ENCODE measurements around the gene MEIKIN. TPM values are rescaled to one million over a fixed set of nuclear protein-coding genes. Genes with fewer than 3 reads are reported as not detected.

MEIKIN gene
- total and polyA plus RNA-seq, 2 of the 13 experiments (the other 11 are each of a cell fraction or from before 2014, with no cell fraction given) = not detected

- TF ChIP-seq ZBED4 (CRISPR knock-in tag; IDR thresholded peaks at IDR 0.05; ENCODE audit: borderline replicate concordance) (no peak), MXI1 (IDR thresholded peaks at IDR 0.05; ENCODE audit: borderline replicate concordance, low read depth, low read length) (no peak), RAD21 (CRISPR knock-in tag; IDR thresholded peaks at IDR 0.05) (no peak), ZNF160 (CRISPR knock-in tag; IDR thresholded peaks at IDR 0.05) (no peak), ZNF337 (CRISPR knock-in tag; IDR thresholded peaks at IDR 0.05; ENCODE audit: borderline replicate concordance, low read depth) (no peak), EZH2 (conservative IDR thresholded peaks at IDR 0.05; ENCODE audit: low read depth, low read length) (no peak)
- TF ChIP-seq, protein P1, sequence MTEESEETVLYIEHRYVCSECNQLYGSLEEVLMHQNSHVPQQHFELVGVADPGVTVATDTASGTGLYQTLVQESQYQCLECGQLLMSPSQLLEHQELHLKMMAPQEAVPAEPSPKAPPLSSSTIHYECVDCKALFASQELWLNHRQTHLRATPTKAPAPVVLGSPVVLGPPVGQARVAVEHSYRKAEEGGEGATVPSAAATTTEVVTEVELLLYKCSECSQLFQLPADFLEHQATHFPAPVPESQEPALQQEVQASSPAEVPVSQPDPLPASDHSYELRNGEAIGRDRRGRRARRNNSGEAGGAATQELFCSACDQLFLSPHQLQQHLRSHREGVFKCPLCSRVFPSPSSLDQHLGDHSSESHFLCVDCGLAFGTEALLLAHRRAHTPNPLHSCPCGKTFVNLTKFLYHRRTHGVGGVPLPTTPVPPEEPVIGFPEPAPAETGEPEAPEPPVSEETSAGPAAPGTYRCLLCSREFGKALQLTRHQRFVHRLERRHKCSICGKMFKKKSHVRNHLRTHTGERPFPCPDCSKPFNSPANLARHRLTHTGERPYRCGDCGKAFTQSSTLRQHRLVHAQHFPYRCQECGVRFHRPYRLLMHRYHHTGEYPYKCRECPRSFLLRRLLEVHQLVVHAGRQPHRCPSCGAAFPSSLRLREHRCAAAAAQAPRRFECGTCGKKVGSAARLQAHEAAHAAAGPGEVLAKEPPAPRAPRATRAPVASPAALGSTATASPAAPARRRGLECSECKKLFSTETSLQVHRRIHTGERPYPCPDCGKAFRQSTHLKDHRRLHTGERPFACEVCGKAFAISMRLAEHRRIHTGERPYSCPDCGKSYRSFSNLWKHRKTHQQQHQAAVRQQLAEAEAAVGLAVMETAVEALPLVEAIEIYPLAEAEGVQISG (CRISPR knock-in tag; IDR thresholded peaks at IDR 0.05) = no peak
- TF ChIP-seq, protein P2, sequence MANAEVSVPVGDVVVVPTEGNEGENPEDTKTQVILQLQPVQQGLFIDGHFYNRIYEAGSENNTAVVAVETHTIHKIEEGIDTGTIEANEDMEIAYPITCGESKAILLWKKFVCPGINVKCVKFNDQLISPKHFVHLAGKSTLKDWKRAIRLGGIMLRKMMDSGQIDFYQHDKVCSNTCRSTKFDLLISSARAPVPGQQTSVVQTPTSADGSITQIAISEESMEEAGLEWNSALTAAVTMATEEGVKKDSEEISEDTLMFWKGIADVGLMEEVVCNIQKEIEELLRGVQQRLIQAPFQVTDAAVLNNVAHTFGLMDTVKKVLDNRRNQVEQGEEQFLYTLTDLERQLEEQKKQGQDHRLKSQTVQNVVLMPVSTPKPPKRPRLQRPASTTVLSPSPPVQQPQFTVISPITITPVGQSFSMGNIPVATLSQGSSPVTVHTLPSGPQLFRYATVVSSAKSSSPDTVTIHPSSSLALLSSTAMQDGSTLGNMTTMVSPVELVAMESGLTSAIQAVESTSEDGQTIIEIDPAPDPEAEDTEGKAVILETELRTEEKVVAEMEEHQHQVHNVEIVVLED (CRISPR knock-in tag; IDR thresholded peaks at IDR 0.05; ENCODE audit: borderline replicate concordance) = no peak
Observed at GRCh38 chr5:131991593-131992324, 46.3 kb upstream of the MEIKIN start (continued).
